ENCODE measurements around the gene POU6F2.

POU6F2 gene

DNA sequence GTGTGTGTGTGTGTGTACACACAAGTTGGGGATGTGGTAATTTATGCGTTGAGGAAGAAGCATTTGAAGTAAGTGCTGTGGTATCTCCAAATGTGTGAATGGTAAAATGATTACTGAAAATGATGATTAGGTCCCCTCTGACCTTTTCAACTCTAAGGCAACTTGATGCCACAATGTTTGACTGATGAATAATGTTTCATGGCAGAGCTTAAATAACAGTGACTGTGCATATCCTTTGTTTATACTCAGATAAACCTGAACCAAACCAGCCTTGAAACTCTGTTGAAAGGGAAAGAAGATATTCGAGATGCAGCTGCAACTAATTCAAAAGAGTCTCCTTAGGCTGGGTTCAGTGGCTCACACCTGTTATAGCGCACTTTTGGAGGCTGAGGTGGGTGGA, 523.6 kb downstream of the POU6F2 start:
- Histone ChIP-seq H3K4me1 (ENCODE audit: low read length) (no peaks in the 10 kb centered on the region), H3K79me2 (ENCODE audit: low read length) (no peaks in the 10 kb centered on the region), H3K27me3 (replicated peaks; ENCODE audit: insufficient read depth, low read length) (no peaks in the 10 kb centered on the region), H3K36me3 (replicated peaks; ENCODE audit: insufficient read depth, low read length) (no peaks in the 10 kb centered on the region), H3F3A (ENCODE audit: insufficient read depth, low read length) (no peaks in the 10 kb centered on the region), H4K20me1 (ENCODE audit: insufficient read depth, low read length) (no peaks in the 10 kb centered on the region), H2AFZ (ENCODE audit: low read length) (no peak overlapping the region), H3K9me2 (replicated peaks; ENCODE audit: insufficient read depth, low read length) (no peaks in the 10 kb centered on the region), H3K4me3 (ENCODE audit: low read length) (no peak overlapping the region), H3K4me2 (ENCODE audit: low read depth, low read length) (no peak overlapping the region), H3K9me3 (replicated peaks; ENCODE audit: insufficient read depth, low read length) (no peaks in the 10 kb centered on the region), H3K9ac (ENCODE audit: low read length) (no peak overlapping the region), H3K27ac (ENCODE audit: low read length) (no peak overlapping the region)
- TF ChIP-seq, protein P1, sequence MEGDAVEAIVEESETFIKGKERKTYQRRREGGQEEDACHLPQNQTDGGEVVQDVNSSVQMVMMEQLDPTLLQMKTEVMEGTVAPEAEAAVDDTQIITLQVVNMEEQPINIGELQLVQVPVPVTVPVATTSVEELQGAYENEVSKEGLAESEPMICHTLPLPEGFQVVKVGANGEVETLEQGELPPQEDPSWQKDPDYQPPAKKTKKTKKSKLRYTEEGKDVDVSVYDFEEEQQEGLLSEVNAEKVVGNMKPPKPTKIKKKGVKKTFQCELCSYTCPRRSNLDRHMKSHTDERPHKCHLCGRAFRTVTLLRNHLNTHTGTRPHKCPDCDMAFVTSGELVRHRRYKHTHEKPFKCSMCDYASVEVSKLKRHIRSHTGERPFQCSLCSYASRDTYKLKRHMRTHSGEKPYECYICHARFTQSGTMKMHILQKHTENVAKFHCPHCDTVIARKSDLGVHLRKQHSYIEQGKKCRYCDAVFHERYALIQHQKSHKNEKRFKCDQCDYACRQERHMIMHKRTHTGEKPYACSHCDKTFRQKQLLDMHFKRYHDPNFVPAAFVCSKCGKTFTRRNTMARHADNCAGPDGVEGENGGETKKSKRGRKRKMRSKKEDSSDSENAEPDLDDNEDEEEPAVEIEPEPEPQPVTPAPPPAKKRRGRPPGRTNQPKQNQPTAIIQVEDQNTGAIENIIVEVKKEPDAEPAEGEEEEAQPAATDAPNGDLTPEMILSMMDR (IDR thresholded peaks at IDR 0.05; ENCODE audit: low read length), result no peak
- TF ChIP-seq EZH2phosphoT487 (IDR thresholded peaks at IDR 0.05; ENCODE audit: low read length), result no peak
- no peak for TF ChIP-seq EZH2 (optimal IDR thresholded peaks at IDR 0.05; ENCODE audit: low read depth, low read length)
- DNase-seq, result no peak

DNA sequence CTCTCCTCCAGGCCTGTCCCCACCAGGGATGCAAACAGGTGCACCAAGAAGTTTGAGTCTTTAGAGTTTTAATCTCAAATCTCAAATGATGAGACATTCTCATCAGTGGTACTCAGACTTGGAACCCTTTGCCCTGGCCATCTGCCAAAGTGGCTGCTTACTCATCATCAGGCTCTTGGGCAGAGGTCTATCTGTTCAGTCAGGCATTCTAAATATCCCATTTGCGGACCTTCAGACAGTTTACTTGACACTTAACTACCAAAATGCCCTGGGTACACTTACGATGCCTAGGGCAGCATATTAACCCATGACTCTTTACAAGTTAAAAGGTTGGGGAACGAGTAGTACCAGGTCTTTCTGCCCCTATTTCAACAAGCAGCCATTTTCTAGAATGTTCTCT, 527.3 kb downstream of the POU6F2 start:
- no peak for DNase-seq
- no peaks in the 10 kb centered on the region for H3K9me2 ChIP-seq (replicated peaks; ENCODE audit: insufficient read depth, low read length)
- TF ChIP-seq, protein P1 (IDR thresholded peaks at IDR 0.05; ENCODE audit: low read length), result no peak
- no peak for TF ChIP-seq EZH2 (optimal IDR thresholded peaks at IDR 0.05; ENCODE audit: low read depth, low read length)
- no peak for TF ChIP-seq EZH2phosphoT487 (IDR thresholded peaks at IDR 0.05; ENCODE audit: low read length)
- no peaks in the 10 kb centered on the region for H3F3A ChIP-seq (ENCODE audit: insufficient read depth, low read length)
- no peak overlapping the region for H2AFZ ChIP-seq (ENCODE audit: low read length)
- no peaks in the 10 kb centered on the region for H4K20me1 ChIP-seq (ENCODE audit: insufficient read depth, low read length)
- H3K9me3 ChIP-seq (replicated peaks; ENCODE audit: insufficient read depth, low read length), result no peaks in the 10 kb centered on the region
- no peaks in the 10 kb centered on the region for H3K79me2 ChIP-seq (ENCODE audit: low read length)
- no peak overlapping the region for H3K4me3 ChIP-seq (ENCODE audit: low read length)
- no peak overlapping the region for H3K9ac ChIP-seq (ENCODE audit: low read length)
- H3K27ac ChIP-seq (ENCODE audit: low read length), result no peak overlapping the region
- H3K4me2 ChIP-seq (ENCODE audit: low read depth, low read length), result no peak overlapping the region
- no peaks in the 10 kb centered on the region for H3K27me3 ChIP-seq (replicated peaks; ENCODE audit: insufficient read depth, low read length)
- H3K36me3 ChIP-seq (replicated peaks; ENCODE audit: insufficient read depth, low read length), result no peaks in the 10 kb centered on the region
- peaks cover 13% of the 10 kb centered on the region for H3K4me1 ChIP-seq (ENCODE audit: low read length)

- H3K4me2 ChIP-seq (ENCODE audit: low read depth, low read length), result no peak overlapping the region
- H3F3A ChIP-seq (ENCODE audit: insufficient read depth, low read length), result no peaks in the 10 kb centered on the region
- no peak for DNase-seq
- no peaks in the 10 kb centered on the region for H3K79me2 ChIP-seq (ENCODE audit: low read length)
- H3K9me3 ChIP-seq (replicated peaks; ENCODE audit: insufficient read depth, low read length), result no peaks in the 10 kb centered on the region
- no peaks in the 10 kb centered on the region for H3K9me2 ChIP-seq (replicated peaks; ENCODE audit: insufficient read depth, low read length)
- no peaks in the 10 kb centered on the region for H3K36me3 ChIP-seq (replicated peaks; ENCODE audit: insufficient read depth, low read length)
- TF ChIP-seq EZH2 (optimal IDR thresholded peaks at IDR 0.05; ENCODE audit: low read depth, low read length) (no peak), EZH2phosphoT487 (IDR thresholded peaks at IDR 0.05; ENCODE audit: low read length) (no peak)
- TF ChIP-seq, protein P1 (IDR thresholded peaks at IDR 0.05; ENCODE audit: low read length), result no peak
- no peak overlapping the region for H2AFZ ChIP-seq (ENCODE audit: low read length)
- H3K9ac ChIP-seq (ENCODE audit: low read length), result no peak overlapping the region
- no peaks in the 10 kb centered on the region for H4K20me1 ChIP-seq (ENCODE audit: insufficient read depth, low read length)
- no peaks in the 10 kb centered on the region for H3K27me3 ChIP-seq (replicated peaks; ENCODE audit: insufficient read depth, low read length)
- peaks cover 14% of the 10 kb centered on the region for H3K4me1 ChIP-seq (ENCODE audit: low read length)
- no peak overlapping the region for H3K4me3 ChIP-seq (ENCODE audit: low read length)
- H3K27ac ChIP-seq (ENCODE audit: low read length), result no peak overlapping the region
Measured at GRCh38 chr7:39507866-39508551, 530.3 kb downstream of the POU6F2 start.
